ENCODE measurements around the gene PIK3CG.
"Not testable (repeated sequence)": the region's sequence is repeated elsewhere in the genome, so short reads cannot be mapped to it uniquely, and the experiment has no call there.

The PIK3CG gene

DNA sequence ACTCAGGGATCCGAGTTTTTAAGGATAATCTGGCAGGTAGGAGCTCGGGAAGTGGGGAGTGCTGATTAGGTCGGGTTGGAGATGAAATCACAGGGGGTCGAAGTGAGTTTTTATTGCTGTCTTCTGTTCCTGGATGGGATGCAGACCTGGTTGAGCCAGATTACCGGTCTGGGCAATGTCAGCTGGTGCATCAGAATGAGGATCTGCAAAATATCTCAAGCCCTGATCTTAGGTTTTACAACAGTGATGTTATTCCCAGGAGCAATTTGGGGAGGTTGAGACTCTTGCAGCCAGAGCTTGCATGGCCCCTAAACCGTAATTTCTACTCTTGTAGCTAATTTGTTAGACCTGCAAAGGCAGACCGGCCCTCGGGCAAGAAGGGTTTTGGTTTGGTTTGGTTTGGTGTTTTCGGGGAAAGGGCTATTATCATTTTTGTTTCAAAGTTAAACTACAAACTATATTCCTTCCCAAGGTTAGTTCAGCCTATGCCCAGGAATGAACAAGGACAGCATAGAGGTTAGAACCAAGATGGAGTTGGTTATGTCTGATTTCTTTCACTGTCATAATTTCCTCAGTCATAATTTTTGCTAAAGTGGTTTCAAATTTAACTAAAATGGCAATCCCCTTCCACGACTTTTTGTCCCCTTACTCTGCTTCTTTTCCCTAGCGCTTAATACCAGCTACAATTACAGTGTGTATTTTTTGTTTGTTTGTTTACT, 20.6 kb upstream of the PIK3CG start:
- Mint-ChIP-seq H3K9me3 (no peaks in the 10 kb centered on the region), H3K4me3 (no peak overlapping the region), H3K4me1 (peaks cover 16 to 17% of the 10 kb centered on the region in 2 donors), H3K27me3 (peaks cover 0 to 5% of the 10 kb centered on the region in 2 donors), H3K36me3 (peaks cover 0 to 2% of the 10 kb centered on the region in 2 donors), H3K27ac (no peak overlapping the region)
- no peak for ATAC-seq (replicated peaks)
- DNase-seq: no peak

DNA sequence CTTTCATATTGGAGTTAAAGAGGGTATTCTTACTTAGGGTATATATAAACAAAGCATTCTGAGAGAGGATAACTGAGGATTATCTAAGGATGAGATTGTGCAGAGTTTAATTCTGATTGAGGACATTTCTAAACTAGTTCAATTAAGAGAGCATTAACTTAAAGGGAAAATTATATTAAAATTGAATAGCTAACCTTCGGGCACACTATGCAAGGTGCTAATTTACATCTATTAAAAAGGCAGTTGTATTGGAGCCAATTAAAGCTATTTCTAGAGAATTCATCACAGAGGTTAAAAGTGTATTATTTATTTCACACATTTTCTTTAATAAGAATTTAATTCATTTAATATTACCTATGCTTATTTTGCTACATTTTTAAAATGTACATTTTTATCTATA, 17.0 kb upstream of the PIK3CG start:
- H3K27me3 Mint-ChIP-seq: peaks cover 0 to 5% of the 10 kb centered on the region in 2 donors
- peaks cover 0 to 3% of the 10 kb centered on the region in 2 donors for H3K36me3 Mint-ChIP-seq
- no peak overlapping the region for H3K27ac Mint-ChIP-seq
- no peak overlapping the region for H3K4me3 Mint-ChIP-seq
- peaks cover 0 to 2% of the 10 kb centered on the region in 2 donors for H3K9me3 Mint-ChIP-seq
- ATAC-seq (replicated peaks) (no peak), DNase-seq (no peak)
- H3K4me1 Mint-ChIP-seq: peaks cover 0 to 5% of the 10 kb centered on the region in 2 donors

DNA sequence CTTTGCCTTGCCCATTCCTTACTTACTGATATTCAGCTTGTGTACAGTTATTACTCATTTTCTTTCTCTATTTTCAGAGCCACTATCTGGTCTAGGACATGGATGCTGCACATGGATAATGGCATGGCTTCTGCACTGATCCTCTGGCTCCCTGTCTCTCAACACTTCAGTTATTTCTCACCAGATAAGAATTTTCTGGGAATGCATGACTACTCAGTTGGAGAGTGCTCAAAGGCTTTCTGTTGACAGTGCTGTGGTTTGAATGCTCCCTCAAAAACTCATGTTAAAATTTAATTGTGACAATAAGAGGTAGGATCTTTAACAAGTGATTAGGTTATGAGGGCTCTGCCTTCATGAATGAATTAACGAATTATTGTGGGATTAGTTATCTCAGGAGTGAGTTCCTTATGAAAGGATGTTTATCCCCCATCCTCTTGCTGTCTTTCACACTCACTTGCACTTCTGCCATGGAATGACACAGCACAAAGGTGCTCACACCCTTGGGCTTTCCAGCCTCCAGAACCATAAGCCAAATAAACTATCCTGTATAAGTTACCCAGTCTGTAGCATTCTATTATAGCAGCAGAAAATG, 16.1 kb upstream of the PIK3CG start:
- ATAC-seq (replicated peaks) (no peak), DNase-seq (no peak)
- Mint-ChIP-seq H3K4me3 (no peak overlapping the region), H3K4me1 (peaks cover 5% of the 10 kb centered on the region in 2 donors), H3K9me3 (peaks cover 0 to 3% of the 10 kb centered on the region in 2 donors), H3K27ac (no peak overlapping the region), H3K36me3 (peaks cover 0 to 3% of the 10 kb centered on the region in 2 donors), H3K27me3 (peaks cover 0 to 5% of the 10 kb centered on the region in 2 donors)

DNA sequence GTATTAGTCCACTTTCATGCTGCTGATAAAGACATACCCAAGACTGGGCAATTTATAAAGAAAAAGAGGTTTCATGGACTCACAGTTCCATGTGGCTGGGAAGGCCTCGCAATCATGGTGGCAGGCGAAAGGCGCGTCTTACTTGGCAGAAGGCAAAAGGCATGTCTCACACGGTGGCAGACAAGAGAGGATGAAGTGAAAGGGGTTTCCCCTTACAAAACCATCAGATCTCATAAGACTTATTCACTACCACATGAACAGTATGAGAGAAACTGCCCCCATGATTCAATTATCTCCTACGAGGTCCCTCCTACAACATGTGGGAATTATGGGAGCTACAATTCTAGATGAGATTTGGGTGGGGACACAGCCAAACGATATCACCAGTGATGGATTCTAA, 13.4 kb upstream of the PIK3CG start:
- H3K9me3 Mint-ChIP-seq; ATAC-seq (replicated peaks); H3K36me3 Mint-ChIP-seq; H3K27ac Mint-ChIP-seq; H3K27me3 Mint-ChIP-seq; H3K4me3 Mint-ChIP-seq; DNase-seq: not testable (repeated sequence)
- H3K4me1 Mint-ChIP-seq: peaks cover 8 to 22% of the 10 kb centered on the region in 2 donors

DNA sequence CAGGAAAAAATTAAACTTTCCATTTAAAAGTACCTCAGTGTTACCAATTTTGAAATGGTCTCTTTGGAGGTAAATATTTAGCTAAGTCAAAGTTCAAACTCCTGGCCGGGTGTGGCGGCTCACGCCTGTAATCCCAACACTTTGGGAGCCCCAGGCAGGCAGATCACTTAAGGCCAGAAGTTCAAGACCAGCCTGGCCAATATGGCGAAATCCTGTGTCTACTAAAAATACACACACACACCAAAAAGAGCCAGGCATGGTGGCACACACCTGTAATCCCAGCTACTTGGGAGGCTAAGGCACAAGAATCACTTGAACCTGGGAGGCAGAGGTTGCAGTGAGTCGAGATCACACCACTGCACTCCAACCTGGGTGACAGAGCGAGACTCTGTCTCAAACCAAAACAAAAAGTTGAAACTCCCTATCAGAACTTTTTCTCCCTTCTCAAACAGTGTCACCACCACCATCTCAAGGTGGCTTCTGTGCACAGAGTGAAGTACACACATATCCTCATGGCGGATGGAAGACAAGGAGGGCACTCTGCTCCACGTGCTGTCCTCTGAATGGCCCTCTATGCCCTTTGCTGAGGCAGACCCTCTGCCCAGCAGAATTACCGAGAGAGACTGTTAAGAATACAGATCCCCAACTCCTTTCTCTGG, 11.7 kb upstream of the PIK3CG start:
- H3K27me3 Mint-ChIP-seq: no peaks in the 10 kb centered on the region
- H3K9me3 Mint-ChIP-seq: peaks cover 0 to 3% of the 10 kb centered on the region in 2 donors
- ATAC-seq (replicated peaks): no peak
- no peak overlapping the region for H3K27ac Mint-ChIP-seq
- H3K4me1 Mint-ChIP-seq: peaks cover 8 to 22% of the 10 kb centered on the region in 2 donors
- DNase-seq: no peak
- H3K36me3 Mint-ChIP-seq: peaks cover 0 to 2% of the 10 kb centered on the region in 2 donors
- H3K4me3 Mint-ChIP-seq: no peak overlapping the region

DNA sequence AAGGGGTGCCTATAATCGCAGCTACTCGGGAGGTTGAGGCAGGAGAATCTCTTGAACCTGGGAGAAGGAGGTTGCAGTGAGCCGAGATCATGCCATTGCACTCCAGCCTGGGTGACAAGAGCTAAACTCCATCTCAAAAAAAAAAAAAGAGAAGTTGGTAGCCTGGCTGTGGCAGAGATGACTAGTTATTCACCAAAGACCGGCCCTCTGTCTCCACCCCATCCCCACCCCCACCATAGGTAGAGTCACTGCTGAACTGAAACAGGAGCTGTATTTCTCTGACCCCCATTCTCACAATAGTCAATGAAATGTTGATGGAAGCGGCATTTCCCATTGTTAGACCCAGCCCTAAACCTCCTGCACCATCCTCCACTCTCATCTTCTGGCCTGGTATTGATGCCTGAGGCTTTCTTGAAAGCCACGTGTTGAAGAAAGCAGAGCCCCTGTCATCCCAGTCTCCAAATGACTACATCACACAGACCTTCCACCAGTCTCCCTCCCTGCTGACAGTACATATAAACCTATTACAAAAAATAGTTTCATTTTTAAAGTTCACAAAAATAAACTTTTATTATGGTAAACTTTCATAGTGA, 9.4 kb upstream of the PIK3CG start:
- DNase-seq (no peak), ATAC-seq (replicated peaks) (peak; percentile 93 to 95)
- Mint-ChIP-seq H3K4me3 (no peak overlapping the region), H3K27me3 (no peaks in the 10 kb centered on the region), H3K9me3 (peaks cover 0 to 3% of the 10 kb centered on the region in 2 donors), H3K36me3 (peaks cover 0 to 2% of the 10 kb centered on the region in 2 donors), H3K27ac (peak overlapping the region; percentile 84), H3K4me1 (peaks cover 17 to 39% of the 10 kb centered on the region in 2 donors)

DNA sequence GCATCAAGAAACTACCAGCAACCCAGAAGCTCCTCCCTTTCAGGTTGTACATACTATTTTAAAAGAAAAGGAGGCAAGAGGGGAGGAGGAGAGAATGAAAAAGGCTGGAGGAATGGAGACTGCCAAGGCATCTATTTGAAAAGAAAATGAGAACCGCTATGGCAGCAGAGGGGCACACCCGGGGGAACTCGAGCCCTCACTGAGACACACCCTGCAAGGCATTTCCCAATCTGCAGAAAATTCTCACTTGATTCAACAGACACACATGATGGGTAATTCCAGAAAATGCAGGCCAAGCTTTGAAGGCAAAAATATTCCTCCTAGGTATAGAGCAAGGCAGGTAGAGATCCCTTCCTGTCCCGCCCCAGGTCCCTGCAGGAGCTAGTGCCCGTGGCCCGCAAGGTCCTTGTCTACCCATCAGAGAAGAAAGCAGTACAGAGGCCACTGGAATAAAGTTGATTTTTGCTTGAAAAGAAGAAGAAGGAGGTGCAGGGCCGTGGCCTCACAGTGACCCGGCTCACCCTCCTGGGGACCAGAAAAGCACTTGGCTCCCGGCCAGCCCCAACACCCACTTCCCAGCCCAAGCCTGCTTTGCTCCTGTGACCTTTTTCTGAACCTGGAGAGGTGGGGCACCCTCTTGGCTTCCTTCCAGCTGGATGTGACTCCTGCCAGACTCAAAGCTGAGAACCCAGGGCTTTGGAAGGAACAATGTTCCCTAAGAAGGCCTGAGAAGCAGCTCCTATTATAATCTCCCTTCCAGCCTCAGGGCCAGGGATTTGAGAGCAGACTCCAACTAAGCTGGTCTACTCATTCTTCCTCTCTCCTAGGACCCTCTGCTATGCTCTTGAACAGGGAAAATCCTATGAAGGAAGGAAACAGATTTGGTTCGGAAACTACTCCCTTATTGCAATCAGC, 6.2 kb upstream of the PIK3CG start:
- H3K4me1 Mint-ChIP-seq: peaks cover 34 to 64% of the 10 kb centered on the region in 2 donors
- no peaks in the 10 kb centered on the region for H3K9me3 Mint-ChIP-seq
- H3K27ac Mint-ChIP-seq: peak overlapping the region; percentile 9
- no peaks in the 10 kb centered on the region for H3K36me3 Mint-ChIP-seq
- ATAC-seq (replicated peaks) (no peak), DNase-seq (no peak)
- no peak overlapping the region for H3K4me3 Mint-ChIP-seq
- no peaks in the 10 kb centered on the region for H3K27me3 Mint-ChIP-seq

DNA sequence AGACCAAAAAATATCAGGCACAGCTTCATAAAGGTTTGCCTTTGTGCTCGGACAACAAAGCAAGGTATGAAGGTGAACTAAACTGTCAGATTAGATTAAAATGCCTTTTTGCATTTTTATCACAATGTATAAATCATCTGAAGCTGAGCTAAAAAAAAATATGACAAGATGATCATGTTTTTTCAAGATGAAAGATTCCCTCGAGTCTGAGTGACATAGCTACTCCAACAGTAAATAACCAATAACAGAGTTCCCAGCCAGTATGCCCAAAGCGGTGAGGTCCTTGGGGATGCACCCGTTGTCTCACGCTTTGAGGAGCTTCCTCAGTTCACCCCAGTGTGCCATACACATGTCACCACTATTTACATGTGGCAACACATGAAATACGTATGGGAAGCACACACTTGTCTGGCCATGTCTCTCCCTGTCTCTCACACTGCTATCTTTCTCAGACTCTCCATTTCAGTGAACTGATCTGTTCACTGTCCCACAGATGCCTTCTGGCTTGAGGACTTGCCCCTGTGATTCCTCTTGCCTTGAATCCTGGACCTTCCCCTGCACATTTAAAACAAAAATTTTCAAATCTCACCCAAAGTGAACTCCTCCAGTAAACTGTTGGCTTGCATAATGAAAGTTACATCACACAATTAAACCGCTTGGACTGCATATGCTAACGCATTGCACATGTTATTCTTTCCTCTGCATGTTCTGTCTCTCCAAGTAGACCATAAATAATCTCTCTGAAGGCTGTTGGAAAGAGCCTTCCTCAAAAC, 2.6 kb upstream of the PIK3CG start:
- ATAC-seq (replicated peaks): no peak
- DNase-seq: no peak
- peak overlapping the region; percentile 44 for H3K27ac Mint-ChIP-seq
- H3K27me3 Mint-ChIP-seq: no peaks in the 10 kb centered on the region
- H3K9me3 Mint-ChIP-seq: no peaks in the 10 kb centered on the region
- H3K4me1 Mint-ChIP-seq: peaks cover 33 to 62% of the 10 kb centered on the region in 2 donors
- peak overlapping the region in 1 of 2 donors; percentile 1 for H3K4me3 Mint-ChIP-seq
- peaks cover 3 to 4% of the 10 kb centered on the region in 2 donors for H3K36me3 Mint-ChIP-seq

DNA sequence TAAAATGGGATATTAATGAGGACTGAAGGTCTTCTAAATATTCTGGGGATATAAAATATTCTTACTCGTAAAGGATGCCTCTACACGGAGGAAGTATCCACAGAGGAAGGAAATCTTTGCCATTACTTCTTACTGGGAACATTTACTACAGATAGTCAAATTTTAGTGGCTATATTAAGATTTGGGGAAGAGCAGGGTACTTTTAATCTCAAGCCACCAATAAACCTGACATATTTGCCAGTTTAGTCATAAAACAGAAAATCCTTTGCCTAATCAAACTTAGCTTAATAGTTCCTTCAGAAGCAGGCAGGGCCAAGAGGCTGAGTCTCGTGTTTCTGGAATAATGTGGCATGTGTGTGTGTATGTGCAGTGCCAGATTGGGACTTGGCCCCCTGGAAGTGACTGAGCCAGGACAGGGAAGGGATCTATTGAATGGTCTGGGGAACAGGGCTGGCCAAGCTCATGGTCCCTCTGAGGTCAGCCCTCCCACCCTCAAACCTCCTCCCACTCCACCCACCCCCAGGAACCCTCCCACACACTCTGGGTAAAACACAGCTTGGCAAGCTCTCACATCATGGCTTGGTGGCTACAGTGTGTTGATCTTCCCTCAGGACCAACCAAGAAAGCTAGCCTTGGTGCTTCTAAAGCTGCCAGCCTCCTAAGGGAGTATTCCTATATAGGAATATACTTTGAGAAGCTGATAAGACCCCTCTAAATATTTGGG, 1.6 kb upstream of the PIK3CG start:
- peak overlapping the region; percentile 44 for H3K27ac Mint-ChIP-seq
- H3K9me3 Mint-ChIP-seq: no peaks in the 10 kb centered on the region
- H3K27me3 Mint-ChIP-seq: no peaks in the 10 kb centered on the region
- H3K4me3 Mint-ChIP-seq: no peak overlapping the region
- DNase-seq: no peak
- peaks cover 8 to 13% of the 10 kb centered on the region in 2 donors for H3K36me3 Mint-ChIP-seq
- ATAC-seq (replicated peaks): no peak
- peaks cover 33 to 72% of the 10 kb centered on the region in 2 donors for H3K4me1 Mint-ChIP-seq

DNA sequence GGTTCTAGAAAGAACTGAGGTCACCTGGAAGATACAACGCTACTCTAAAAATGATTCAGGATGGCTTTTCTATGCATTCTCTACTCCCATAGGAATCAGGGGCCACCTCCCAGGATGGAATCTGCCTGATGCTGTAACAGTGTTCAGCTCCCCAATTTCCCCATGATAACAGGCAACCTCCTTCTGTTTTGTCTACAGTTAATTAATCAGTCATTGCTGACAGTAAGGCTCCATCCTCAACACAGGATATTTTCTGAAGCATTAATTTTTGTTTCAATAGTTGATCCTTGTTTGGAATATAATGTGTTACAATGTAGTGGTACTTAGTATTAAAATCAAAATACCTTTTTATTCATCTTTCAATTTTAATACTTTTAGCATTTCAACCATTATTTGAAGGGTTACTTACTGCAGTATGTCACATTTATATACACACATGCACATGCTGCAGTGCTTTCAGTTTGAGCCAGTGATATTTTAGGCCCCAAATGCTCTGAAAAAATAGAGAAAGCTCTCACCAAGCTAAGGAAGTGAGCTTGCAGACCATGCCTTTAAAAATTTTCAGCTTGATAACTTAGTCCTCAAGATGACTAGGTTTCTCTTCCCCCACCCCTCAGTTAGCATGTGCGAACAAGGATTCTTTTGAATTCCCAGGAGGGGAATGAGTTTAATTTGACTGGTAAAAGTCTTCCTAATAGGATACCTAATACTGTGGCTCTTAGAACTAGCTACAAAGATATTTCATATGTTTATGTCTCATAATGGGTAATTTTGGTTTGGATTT, 592 bp upstream of the PIK3CG start:
- no peaks in the 10 kb centered on the region for H3K9me3 Mint-ChIP-seq
- peak overlapping the region; percentile 90 to 94 for H3K4me3 Mint-ChIP-seq
- H3K4me1 Mint-ChIP-seq: peaks cover 39 to 73% of the 10 kb centered on the region in 2 donors
- no peaks in the 10 kb centered on the region for H3K27me3 Mint-ChIP-seq
- H3K36me3 Mint-ChIP-seq: peaks cover 18 to 23% of the 10 kb centered on the region in 2 donors
- peak overlapping the region; percentile 87 for H3K27ac Mint-ChIP-seq
- ATAC-seq (replicated peaks) (peak; percentile 48 to 49), DNase-seq (no peak)

DNA sequence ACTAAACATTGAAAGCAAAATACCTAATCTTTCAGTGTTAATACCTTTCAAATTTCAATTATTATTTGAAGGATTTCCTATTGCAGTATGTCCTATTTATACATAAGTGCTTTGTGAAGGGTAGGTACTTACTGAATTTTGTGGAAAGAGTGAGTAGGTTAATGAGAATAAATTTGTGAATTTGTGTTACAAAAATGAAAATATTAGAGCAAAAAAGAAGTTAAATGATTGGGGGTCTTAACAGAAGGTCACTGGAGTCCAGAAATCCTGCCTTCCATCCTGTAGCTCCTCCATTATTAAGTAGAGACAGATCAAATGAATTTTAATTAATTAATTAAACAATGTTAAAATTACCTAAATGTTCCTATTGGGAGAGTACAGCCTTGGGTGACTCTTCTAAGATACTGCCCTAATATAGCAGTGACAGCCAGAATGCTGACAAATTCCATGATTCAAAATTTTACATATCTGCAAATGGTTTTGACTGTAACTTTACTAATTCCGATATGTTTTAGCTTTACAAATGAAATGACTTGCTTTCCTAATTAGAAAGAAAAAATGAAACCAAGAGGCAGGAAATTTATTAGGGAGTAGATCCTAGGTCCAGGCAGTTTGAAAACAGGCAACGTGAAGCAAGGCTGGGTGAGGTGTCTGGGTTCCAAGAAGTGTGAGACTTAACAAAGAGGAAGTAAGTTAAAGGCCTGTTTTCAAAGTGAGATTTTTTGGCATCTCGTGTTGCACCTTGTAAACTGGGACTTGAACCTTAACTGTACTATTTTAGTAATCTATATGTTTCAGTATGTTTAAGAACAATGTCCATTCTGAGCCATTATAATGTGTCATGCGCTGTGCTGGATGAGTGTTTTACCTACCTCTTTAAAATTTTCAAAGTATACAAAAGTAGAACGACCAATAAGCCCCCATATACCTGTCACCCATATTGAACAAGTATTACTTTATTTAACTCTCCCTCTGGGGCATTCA, 1.5 kb downstream of the PIK3CG start:
- no peaks in the 10 kb centered on the region for H3K27me3 Mint-ChIP-seq
- peaks cover 36 to 75% of the 10 kb centered on the region in 2 donors for H3K4me1 Mint-ChIP-seq
- H3K27ac Mint-ChIP-seq: peak overlapping the region; percentile 93
- H3K36me3 Mint-ChIP-seq: peaks cover 29 to 32% of the 10 kb centered on the region in 2 donors
- peak; percentile 35 to 40 for ATAC-seq (replicated peaks)
- peak overlapping the region; percentile 80 to 90 for H3K4me3 Mint-ChIP-seq
- H3K9me3 Mint-ChIP-seq: no peaks in the 10 kb centered on the region
- DNase-seq: peak; percentile 35
